ENCODE measurements around the gene TDRD3. TPM values are rescaled to one million over a fixed set of nuclear protein-coding genes. Genes with fewer than 3 reads are reported as not detected.

The TDRD3 gene
- total RNA-seq, 2 experiments from 2014 or later = 22.4 to 27.2 TPM

DNA sequence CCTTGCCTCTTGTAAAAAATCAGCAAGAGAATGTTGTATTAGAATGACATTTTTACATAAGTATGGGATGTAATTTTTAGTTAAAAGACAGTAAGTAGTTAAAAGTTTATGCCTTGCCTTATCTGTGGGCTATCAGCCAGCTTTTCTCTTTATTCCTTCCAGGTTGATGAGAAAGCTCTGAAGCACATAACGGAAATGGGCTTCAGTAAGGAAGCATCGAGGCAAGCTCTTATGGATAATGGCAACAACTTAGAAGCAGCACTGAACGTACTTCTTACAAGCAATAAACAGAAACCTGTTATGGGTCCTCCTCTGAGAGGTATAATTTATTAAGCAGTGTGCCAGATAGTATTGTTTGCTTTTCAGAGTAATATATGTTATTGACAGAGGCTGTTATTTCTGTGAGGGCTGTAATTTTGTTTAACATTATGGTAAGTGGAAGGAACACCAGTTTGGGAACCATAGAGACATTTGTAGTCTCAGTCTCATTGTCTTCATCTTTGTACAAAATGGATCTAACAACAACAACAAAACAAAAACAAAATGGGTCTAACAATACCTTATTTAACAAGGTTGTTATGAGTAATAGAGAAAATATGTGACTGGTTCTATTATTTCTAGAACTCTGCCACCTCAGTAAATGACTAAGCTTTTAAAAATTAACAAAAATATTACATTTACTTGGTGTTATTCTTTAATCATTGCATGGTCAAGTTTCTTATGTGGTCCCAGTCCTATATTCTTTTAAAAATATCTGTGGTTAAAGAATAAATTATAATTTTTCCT, 112.8 kb downstream of the TDRD3 start:
- ATAC-seq (ENCODE audit: poor library complexity) (no peak), DNase-seq (no peak)
- CTCF ChIA-PET = interaction anchor here (1.3 kb wide), 1 partner anchor 28 kb away, joined by 3 read pairs; no protein-coding TSS in a partner anchor
- H3K27me3 Mint-ChIP-seq = no peaks in the 10 kb centered on the region
- H3K36me3 ChIP-seq (ENCODE audit: insufficient read depth, low read length) = peaks cover 27% of the 10 kb centered on the region
- no peaks in the 10 kb centered on the region for H3K4me1 Mint-ChIP-seq (ENCODE audit: low read depth)
- peaks cover 0 to 10% of the 10 kb centered on the region in 2 experiments for H3K9me3 ChIP-seq (ENCODE audit: control insufficient read depth in 1 of 2, insufficient read depth in 1 of 2, low read length in 2 of 2)
- H3K9me3 Mint-ChIP-seq = no peaks in the 10 kb centered on the region
- H3K27ac ChIP-seq (ENCODE audit: low read depth in 1 of 2, low read length in 2 of 2) = no peak overlapping the region
- POLR2A ChIA-PET = no interaction called here
- H3K4me3 ChIP-seq (ENCODE audit: low read length) = no peak overlapping the region
- no peak overlapping the region for H3K27ac Mint-ChIP-seq
- H3K4me1 ChIP-seq (ENCODE audit: insufficient read depth, low read length) = no peaks in the 10 kb centered on the region
- intact Hi-C loops (cut with DNase I, micrococcal nuclease) = no loop called here
- peaks cover 96% of the 10 kb centered on the region for H3K36me3 Mint-ChIP-seq (ENCODE audit: low read depth)
- TF ChIP-seq, protein P1, sequence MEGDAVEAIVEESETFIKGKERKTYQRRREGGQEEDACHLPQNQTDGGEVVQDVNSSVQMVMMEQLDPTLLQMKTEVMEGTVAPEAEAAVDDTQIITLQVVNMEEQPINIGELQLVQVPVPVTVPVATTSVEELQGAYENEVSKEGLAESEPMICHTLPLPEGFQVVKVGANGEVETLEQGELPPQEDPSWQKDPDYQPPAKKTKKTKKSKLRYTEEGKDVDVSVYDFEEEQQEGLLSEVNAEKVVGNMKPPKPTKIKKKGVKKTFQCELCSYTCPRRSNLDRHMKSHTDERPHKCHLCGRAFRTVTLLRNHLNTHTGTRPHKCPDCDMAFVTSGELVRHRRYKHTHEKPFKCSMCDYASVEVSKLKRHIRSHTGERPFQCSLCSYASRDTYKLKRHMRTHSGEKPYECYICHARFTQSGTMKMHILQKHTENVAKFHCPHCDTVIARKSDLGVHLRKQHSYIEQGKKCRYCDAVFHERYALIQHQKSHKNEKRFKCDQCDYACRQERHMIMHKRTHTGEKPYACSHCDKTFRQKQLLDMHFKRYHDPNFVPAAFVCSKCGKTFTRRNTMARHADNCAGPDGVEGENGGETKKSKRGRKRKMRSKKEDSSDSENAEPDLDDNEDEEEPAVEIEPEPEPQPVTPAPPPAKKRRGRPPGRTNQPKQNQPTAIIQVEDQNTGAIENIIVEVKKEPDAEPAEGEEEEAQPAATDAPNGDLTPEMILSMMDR (IDR thresholded peaks at IDR 0.05) = no peak
- no peak overlapping the region for H3K4me3 Mint-ChIP-seq
- no peaks in the 10 kb centered on the region for H3K27me3 ChIP-seq (ENCODE audit: control insufficient read depth in 1 of 2, insufficient read depth in 2 of 2, low read length in 2 of 2)

DNA sequence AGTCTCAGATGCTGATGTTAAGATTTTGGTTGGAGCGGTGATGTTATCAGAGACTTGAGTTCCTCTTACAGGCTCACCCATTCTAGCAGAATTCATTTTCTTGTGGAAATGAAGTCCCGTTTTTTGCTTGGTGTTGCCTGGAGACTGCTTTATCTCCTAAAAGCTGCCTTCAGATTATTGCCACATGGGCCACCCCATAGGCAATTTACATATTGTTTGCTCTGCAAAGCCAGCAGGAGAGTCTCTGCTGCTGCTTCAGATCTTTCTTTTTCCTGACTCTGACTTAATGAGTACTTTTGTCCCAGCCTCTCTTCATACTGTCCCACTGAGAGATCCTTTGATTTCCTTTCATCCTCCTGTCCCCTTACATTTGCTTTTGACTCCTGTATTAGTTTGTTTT, 114.6 kb downstream of the TDRD3 start:
- H3K9me3 ChIP-seq (ENCODE audit: control insufficient read depth in 1 of 2, insufficient read depth in 1 of 2, low read length in 2 of 2) = peaks cover 0 to 6% of the 10 kb centered on the region in 2 experiments
- no peak overlapping the region for H3K27ac ChIP-seq (ENCODE audit: low read depth in 1 of 2, low read length in 2 of 2)
- ATAC-seq (ENCODE audit: poor library complexity) = no peak
- Mint-ChIP-seq H3K9me3 (no peaks in the 10 kb centered on the region), H3K4me1 (ENCODE audit: low read depth) (no peaks in the 10 kb centered on the region), H3K36me3 (ENCODE audit: low read depth) (peaks cover 97% of the 10 kb centered on the region), H3K27me3 (no peaks in the 10 kb centered on the region), H3K4me3 (no peak overlapping the region), H3K27ac (no peak overlapping the region)
- DNase-seq = no peak
- TF ChIP-seq, protein P1 (IDR thresholded peaks at IDR 0.05) = no peak
- H3K27me3 ChIP-seq (ENCODE audit: control insufficient read depth in 1 of 2, insufficient read depth in 2 of 2, low read length in 2 of 2) = no peaks in the 10 kb centered on the region
- H3K36me3 ChIP-seq (ENCODE audit: insufficient read depth, low read length) = peaks cover 28% of the 10 kb centered on the region
- POLR2A ChIA-PET = no interaction called here
- CTCF ChIA-PET = no interaction called here
- intact Hi-C loops (cut with DNase I, micrococcal nuclease) = no loop called here
- no peak overlapping the region for H3K4me3 ChIP-seq (ENCODE audit: low read length)
- no peaks in the 10 kb centered on the region for H3K4me1 ChIP-seq (ENCODE audit: insufficient read depth, low read length)

DNA sequence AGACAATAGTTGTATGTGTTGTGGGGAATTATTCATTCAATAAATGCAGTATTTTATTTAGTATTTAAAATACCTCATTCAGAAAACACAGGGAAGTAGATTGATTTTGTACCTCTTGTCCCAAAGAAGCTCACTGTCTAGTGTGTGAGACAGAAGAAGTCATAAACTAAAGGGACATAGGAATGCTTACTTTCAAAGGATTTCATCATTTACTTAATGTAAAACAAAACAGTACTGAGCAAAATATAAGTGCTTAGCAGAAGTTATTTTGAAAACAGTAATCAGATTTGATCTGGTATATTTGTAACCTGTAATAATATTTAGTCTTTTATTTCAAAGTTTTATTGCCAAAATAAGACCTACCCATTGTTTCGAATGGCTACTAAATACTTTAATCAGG, 117.9 kb downstream of the TDRD3 start:
- ATAC-seq (ENCODE audit: poor library complexity) = no peak
- no peaks in the 10 kb centered on the region for H3K4me1 ChIP-seq (ENCODE audit: insufficient read depth, low read length)
- peaks cover 0 to 6% of the 10 kb centered on the region in 2 experiments for H3K9me3 ChIP-seq (ENCODE audit: control insufficient read depth in 1 of 2, insufficient read depth in 1 of 2, low read length in 2 of 2)
- intact Hi-C loops (cut with DNase I, micrococcal nuclease) = no loop called here
- Mint-ChIP-seq H3K4me1 (ENCODE audit: low read depth) (no peaks in the 10 kb centered on the region), H3K4me3 (no peak overlapping the region), H3K27me3 (no peaks in the 10 kb centered on the region), H3K27ac (no peak overlapping the region), H3K9me3 (no peaks in the 10 kb centered on the region), H3K36me3 (ENCODE audit: low read depth) (peaks cover 92% of the 10 kb centered on the region)
- H3K27me3 ChIP-seq (ENCODE audit: control insufficient read depth in 1 of 2, insufficient read depth in 2 of 2, low read length in 2 of 2) = no peaks in the 10 kb centered on the region
- ChIA-PET POLR2A (no interaction called here), CTCF (no interaction called here)
- H3K36me3 ChIP-seq (ENCODE audit: insufficient read depth, low read length) = peaks cover 25% of the 10 kb centered on the region
- TF ChIP-seq, protein P1 (IDR thresholded peaks at IDR 0.05) = no peak
- DNase-seq = no peak
- no peak overlapping the region for H3K4me3 ChIP-seq (ENCODE audit: low read length)
- H3K27ac ChIP-seq (ENCODE audit: low read depth in 1 of 2, low read length in 2 of 2) = no peak overlapping the region

All from CD4-positive, alpha-beta T cell (primary cell).